LHCN-M2 (cell line): Measurements from ENCODE around the gene RYR1. TPM values are rescaled to one million over a fixed set of nuclear protein-coding genes. Genes with fewer than 3 reads are reported as not detected.
A peak's percentile ranks its signal among the peaks of the same experiment; 100 is the strongest.

Experiments used
- DNase-seq: peaks from one replicate; pipeline ENCODE4 v3.0.0-alpha.2; 2012; ENCODE audit warnings: low read depth
- polyA plus RNA-seq: library from polyadenylated mRNA; unstranded; fragments of >200 nt; gene quantifications from one replicate; pipeline ENCODE4 v1.2.1, GENCODE V29; 2012; ENCODE audit warnings: missing spikeins
- total RNA-seq: library from RNA; depleted of rRNA; stranded (reverse); fragments of >200 nt; gene quantifications from 2 replicates; pipeline ENCODE4 v1.2.3, GENCODE V29; 2014; rRNA removed

RYR1 gene
- 0.06 and 1.6 TPM in 2 replicates for total RNA-seq
- 0.51 TPM for polyA plus RNA-seq

DNA sequence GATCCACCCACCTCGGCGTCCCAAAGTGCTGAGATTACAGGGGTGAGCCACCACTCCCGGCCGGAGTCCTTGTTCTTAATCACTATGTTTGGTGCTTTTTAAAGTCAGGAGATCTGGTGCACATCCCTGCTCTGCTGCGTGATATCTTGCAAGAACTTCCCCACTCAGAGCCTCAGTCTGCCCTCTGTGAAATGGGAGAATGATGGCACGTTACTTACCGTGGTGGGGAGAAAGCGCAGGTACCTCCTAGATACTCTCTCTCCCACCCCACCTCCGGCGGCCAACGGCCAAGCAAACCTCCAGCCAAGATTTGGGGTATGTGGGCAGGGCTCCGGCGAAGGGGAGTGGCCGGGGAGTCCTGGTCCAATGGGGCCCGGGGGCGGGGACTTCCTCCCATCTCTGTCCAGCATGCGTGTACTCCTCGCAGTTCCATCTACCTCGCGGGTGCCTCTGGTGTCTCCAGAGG lies at the start of gene RYR1:
TSS of gene RYR1 (plus strand) at position 424 of the 466 bp plus-strand sequence. CDS start 139 bp downstream, outside the sequence.
- DNase-seq = peak; percentile 26

DNA sequence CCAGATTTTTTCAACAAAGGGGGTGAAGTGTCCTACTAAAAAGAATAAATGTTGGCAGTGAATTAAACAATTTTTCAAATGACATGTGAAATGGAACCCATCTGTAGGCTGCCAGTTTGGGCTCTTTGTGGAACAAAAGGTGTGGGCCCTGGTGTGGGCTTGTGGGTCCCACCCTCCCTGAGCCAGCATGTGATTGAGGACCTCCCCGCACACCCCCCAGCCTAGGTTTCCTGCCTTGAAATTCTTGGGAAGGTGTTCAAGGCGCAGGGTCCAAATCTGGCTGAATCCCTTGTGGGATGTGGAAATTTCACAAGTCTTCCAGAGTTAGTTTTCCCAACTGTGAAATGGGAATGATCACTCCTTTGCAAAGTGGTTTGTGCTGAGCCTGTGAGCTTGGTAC lies 49.7 kb upstream of the RYR1 start:
- DNase-seq = no peak

DNA sequence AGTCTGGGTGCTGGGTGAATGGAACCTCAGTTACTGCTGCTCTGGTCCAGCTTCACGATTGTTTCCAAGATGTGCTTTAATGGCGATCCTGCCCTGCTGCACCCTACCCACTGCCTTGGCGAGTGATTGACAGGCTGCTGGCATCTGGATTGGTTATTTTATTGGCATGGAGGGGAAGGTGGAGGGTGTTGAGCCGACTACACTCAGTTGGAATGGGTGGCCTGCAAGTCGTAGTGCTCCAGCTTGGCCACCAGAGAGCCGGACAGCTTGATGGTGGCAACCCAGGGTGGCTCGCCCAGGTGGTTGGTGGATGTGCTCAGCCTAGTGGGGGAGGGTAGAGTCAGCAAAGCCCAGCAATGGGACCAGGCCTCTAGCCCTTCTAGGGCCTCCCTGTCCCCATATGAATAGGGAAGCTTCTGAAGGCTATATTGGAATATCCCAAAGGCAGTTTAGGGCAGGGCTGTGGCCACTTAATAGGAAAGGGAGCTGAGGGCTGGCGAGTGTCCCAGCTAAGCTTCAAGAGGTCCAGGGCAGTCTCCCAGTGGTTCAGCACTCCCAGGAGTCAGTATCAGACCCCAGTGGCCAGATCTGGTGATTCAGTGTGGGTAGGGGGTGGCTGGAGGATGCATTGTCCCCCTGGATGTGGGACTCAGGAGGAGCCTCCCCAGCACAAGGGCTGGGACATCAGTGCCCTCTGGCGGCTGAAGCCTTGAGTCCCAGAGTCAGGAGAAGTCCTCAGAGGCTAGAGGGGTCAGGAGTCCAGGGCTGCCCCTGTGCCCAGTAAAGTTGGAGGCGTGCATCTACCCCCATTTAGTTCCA lies 49.1 kb upstream of the RYR1 start:
- peak; percentile 11 for DNase-seq

DNA sequence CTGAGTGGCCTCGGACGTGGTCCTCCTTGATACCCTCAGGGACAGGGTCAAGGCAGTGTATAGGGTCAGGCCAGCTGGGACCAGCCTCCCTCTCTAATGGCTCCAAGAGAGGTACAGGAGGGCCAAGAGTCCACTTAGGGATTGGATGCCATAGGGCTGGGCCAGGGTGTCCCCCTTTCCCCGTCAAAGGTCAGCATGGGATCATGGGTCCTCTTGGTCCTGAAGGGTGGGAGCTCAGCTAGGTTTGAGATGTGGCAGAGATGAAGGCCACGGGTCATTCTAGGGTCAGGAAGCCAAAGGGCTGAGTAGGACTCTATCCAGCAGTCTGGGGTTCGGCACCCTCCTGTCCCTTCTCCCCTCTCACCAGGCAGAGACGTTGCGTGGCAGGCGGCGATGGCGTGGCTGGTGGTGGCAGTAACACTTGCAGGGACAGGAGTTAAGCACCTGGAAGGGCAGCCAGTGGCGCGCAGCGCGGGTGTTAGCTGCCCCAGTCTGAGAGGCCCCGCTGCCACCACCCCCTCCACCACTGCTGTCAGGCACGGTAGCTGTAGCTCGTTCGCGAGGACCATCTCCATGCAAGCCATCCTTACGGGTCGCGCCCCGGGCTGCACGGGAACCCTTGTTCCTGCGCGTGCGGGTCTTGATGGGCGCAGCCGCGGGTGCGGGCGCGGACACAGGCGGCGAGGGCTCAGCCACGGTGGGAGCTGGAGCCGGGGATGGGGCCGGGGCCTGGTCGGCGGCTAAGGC lies 48.3 kb upstream of the RYR1 start:
- DNase-seq = no peak

DNA sequence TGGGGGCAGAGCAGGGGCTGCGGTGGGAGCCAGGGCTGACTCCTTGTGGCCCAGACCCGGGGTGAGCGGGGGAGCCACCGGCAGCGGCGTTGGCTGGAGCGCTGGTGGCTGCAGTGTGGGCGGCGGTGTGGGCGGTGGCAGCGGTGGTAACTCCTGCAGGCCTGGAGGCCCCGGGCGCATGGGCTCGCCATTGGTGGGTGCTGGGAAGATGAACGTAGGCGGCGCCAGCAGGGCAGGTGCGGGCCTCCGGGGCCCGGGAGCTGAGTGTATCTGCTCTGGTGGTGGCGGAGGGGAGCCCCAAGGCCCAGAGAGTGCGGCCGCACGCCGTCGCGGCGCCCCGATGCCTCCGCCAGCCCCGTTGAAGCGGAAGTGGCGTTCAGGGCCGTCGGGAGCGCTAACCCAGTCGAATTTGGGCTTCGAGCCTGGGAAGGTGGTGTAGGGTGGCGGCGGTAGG lies 47.7 kb upstream of the RYR1 start:
- DNase-seq = no peak

DNA sequence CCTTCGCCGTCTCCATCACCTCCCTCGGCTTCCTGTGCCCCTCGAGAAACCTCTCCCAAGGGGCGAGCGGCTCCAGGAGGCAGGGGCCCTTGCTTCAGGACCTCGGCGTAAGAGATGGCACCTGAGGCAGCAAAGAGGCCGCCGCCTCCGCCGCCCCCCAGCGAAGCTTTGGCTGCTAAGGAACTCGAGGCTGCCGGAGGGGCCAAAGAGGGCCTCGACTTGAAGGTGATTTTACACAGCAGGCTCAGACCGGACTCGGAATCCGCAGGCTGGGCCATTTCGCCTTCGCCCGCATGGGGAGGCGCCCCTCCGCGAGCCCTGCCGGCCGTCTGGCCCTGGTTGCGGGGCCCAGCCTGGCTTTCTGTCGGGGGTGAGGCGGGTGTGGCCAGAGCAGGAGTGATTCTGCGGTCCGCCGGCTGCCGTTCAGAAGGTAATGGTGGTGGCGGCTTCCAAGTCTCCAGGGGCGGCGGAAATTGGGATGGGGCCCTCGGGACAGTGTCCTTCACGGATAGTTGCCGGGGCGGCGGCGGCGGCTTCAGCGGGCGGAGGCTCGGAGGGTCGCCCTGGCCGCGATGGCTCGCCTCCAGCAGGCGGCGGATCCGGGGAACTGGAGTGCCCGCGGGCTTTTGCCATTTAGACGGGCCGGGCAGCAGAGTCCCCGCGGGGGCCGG lies 47.1 kb upstream of the RYR1 start:
- no peak for DNase-seq

DNA sequence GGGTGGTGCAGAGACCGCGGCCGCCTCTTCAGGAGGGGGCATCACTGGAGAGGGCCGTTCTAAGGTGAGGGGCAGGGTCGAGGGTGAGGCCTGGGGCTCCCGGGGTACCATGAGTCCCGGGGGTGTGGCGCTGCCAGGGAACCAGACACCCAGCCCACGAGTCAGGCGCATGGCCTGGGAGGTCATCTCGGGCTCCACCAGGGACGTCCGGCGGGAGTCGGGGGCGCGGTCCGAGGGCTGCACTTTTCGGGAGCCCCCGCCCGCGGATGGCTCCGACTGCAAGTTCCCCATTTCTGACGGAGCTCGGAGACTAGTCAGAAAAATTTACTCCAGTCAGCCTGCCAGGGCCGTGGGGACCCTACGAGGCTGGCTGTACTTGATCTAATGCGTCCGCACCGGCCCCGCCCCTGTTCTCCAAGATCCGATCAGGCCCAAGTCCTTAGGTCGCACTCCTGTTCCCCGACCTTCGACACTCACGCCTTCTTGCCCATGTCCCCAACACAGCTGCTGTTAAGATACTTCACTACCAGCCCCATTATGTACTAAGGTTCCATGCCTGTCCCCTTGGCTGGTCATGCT lies 46.4 kb upstream of the RYR1 start:
- no peak for DNase-seq

DNA sequence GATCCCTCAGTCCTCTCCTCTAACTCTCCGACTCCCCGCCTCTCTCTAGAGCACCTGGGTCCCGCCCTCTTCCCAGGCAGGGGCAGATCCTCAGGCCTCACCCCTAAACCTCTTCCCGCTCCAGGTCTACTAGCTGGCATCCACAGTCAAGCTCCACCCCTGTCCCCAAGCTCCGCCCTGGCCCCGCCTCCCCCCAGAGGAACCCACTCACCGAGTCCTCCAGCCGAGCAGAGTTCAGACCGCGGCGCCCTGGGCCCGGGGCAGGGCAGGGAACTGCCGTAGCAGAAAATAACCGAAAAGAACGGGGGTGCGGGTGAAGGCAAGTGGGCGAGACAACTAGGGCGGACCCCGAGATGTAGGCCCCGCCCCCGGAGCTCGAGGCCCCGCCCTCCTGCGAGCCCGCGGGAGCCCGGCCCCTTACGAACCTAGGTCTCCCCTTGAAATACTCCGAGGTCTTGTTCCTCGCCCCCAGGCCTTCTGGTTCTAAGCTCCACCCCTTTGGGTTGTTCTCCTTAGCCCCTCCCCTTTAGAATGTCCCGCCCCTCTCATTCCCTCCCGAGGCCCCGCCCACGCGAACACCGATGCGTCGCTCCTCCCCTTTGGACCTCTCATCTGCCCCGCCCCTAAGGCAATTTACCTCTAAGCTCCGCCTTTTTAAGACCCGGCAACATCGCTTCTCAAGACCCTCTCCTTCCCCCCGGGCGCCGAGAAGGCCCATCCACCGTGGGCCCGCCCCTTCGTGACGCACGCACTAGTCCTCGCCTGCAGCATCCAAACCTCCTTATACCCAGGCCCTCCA lies 45.7 kb upstream of the RYR1 start, which contains the start of gene GGN:
TSS of gene GGN (minus strand) at position 485 of the 799 bp plus-strand sequence. CDS start 773 bp downstream, outside the sequence.
- DNase-seq = peak; percentile 91

DNA sequence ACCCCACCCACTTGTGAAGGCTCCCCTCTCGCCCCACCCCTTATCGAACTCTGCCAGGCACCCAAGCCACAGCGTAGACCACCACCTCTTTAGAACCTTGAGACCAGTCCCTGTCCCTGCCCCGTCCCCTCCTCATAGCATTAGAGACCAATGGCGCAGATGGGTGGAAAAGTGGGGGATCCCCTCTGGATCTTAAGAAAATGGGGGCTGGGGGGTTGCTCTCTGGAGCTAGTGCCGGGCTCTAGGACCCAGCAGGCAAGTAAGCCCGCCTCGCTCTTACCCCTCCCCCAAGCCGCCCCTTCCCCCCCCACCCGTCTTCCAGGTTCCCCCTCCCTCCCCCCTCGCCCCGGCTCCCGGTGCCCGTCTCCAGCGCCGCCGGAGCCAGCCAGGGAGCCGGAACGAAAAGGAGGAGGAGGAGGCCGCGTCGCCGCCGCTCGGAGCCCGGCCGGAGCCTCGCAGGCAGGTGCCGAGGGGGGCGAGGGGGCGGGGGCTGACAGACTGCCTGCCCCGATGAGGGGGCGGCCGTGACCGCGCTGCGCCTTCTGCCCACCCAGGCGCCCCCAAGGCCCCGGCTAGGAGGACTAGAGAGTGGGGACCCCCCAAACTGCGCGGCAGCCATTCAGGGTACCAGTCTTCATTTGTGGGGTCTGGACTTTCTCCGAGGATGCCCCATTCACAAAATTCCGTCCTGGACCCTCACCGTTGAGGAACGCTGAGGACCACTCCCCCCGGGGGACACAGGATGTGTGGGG lies 45.0 kb upstream of the RYR1 start, which contains the start of gene SPRED3:
TSS of gene SPRED3 (plus strand) at position 349 of the 752 bp plus-strand sequence. CDS start 1,606 bp downstream, outside the sequence.
- DNase-seq = peak; percentile 65

DNA sequence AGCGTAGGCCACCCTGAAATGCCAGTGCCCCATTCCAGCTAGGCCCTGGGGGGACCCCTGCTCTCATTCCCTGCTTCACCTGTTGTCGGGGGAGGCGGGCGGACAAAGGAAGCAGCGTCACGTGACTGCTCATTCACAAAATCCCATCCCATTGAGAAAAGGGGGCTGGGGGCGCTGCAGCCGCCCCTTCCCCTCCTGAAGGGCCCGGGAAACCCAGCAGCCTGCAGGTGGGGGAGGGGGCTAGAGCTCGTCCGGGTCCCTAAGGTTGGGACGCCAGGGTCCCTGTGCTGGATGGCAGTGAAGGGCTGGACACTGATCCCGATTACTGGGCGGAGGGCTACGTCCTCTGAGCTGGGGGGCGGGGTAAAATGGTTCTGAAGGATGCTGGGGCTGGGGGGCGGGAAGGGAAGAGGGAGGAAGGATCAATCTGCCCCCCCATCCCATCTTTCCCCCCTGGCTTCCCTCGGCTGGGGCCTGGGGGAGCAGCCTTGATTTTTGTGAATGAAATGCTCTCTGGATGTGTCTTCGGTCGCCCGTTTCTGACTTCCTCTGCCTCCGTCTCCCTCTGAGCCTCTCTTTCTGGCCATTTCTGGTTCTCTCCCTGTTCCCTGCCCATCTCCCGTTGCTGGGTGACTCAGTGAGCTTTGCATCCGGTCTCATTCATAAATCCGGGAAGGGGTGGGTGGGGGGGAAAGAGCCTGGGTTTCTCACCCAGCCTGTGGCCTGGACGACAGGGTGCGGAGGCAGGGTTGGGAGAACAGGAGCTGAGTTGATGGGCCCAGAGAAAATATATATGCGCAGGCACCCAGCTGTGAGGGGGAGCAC lies 44.2 kb upstream of the RYR1 start:
- peak; percentile 87 for DNase-seq

DNA sequence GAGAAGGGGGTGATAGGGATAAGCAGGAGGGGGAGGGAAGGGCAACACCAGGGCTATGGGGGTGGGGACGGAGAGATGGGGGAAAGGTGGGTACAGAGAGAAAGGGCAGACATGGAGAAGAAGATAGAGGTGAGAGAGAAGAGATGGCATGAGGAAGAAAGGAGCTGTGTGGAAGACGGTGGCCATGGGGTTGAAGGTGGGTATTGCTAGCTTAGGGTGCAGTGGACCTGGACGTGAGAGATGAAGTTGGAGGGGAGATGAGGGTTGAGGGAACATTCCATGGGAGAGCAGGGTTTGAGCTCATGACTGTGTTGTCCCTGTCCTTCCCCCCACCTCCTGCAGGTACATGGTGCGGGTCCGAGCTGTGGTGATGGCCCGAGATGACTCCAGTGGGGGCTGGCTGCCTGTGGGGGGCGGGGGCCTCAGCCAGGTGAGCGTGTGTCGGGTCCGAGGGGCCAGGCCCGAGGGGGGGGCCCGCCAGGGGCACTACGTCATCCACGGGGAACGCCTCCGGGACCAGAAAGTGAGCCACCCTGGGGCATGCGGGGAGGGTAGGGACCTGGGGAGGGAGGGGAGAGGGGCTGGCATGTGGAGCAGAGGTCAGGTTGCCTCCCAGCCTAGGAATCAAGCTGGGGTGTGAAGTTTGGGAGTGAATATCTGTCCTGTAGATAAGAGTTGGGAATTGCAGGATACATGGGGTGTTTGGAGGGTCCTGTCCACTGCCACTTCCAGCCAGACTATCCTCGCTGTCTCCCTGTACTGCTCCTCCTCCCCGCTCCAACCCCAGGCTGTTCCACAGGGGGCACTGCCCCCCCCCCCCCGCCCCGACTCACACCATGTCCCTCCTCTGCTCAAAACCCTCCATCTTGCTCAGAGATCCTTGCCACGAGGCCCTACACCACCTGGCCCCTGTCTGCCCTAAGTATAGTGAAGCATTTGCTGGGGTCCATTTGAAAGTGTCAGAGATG lies 43.2 kb upstream of the RYR1 start:
- no peak for DNase-seq

DNA sequence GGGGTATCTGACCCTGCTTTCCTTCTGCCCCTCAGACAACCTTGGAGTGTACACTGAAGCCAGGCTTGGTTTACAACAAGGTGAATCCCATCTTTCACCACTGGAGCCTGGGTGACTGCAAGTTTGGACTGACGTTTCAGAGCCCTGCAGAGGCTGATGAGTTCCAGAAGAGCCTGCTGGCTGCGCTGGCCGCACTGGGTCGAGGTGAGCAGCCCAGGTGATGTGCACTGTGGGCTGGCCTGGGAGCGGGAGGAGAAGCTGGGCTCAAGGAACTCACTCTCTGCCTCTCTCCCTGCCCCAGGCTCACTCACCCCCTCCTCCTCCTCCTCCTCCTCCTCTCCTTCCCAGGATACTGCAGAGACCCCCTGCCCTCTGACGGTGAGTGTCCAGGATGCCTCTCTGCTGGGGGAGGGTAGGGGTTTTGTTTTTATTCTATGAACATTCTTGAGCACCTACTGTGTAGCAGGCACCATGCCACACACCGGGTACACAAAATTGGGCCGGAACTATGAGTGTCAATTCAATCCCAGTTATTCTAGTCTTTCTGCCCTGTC lies 41.5 kb upstream of the RYR1 start:
- no peak for DNase-seq

DNA sequence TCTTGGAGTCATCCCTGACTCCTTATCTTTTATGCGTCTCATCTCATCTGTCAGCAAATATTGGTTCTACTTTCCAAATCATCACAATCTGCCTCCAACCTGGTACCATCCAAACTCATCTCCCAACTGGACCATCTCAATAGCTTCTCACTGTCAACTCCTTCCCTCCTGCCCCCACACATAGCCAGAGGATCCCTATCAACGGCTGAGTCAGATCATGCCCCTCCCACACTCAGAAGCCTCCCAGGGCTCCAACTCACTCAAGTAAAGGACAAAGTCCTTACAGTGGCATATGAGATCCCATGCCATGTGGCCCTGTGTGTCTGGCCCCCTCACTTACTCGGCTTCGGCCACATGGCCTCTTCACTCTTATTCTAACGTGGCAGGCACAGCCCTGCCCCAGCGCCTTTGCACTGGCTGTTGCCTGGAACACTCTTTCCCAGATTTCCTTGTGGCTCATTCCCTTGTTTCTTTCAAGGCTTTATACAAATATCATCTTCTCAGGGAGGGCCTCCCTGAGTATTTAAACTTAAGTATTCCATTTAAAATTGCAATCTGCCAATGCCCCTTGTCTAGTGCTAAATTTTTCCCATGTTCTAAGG lies 40.7 kb upstream of the RYR1 start:
- peak; percentile 35 for DNase-seq

DNA sequence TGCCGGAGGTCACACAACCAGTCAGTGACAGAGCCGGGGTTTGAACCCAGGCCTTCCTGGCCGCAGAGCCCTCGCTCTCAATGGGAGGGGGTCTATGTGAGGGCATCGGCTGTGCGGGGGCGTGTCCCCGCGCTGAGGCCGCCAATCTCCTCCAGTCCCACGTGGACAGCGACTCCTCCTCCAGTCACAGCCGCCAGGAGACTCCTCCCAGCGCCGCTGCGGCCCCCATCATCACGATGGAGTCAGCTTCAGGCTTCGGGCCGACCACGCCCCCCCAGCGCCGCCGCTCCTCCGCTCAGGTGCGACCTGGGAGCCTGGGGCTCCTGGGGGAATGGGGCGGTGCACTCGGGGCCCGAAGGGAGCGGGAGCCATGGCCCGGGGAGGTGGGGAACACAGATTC lies 39.0 kb upstream of the RYR1 start:
- DNase-seq = no peak

DNA sequence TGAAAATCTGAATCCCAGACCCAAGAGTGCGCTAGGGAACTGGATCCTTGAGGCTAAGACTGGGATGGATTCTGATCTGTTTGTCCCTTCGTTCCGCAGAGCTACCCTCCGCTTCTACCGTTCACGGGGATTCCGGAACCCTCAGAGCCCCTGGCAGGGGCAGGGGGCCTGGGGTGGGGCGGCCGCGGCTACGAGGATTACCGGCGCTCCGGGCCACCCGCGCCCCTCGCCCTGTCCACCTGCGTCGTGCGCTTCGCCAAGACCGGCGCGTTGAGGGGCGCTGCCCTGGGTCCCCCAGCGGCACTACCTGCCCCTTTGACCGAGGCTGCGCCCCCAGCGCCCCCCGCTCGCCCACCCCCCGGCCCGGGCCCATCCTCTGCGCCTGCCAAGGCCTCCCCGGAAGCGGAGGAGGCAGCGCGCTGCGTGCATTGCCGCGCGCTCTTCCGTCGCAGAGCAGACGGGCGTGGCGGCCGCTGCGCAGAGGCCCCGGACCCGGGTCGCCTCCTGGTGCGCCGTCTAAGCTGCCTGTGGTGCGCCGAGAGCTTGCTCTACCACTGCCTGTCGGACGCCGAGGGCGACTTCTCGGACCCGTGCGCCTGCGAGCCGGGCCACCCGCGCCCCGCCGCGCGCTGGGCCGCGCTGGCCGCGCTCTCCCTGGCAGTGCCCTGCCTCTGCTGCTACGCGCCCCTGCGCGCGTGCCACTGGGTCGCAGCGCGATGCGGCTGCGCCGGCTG lies 37.9 kb upstream of the RYR1 start:
- no peak for DNase-seq

DNA sequence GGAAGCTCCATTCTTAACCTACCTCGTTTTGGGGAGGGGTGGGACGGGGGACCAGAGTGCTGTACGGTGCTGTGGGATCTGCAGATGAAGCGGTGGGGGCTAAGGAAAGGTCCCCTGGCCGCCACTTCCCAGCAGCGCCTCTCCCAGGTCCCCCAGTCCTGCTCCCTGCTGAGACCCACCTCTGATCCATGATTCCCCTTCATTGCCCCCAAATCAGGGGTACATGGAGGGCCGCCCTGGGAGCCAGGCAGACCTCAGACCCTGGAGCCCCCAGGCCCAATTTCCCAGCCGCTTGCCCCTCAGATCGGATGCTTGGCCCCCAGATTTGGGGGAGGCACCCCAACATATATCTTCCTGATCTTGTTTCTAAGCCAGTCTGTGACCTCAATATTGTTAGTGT lies 34.4 kb upstream of the RYR1 start:
- no peak for DNase-seq
